Uterus (tissue), 4 donors: ENCODE results near the gene MIEN1. TPM values are rescaled to one million over a fixed set of nuclear protein-coding genes. Genes with fewer than 3 reads are reported as not detected.

Source experiments
- DNase-seq, 2 donors: peaks; one replicate each; pipeline ENCODE4 v3.0.0-alpha.2; 2019 to 2020
- H3K27ac ChIP-seq, 2 donors: fragments of 200-600 bp; sonication (generic); 1 replicate in 1 of 2; 2 replicates in 1 of 2; pipeline ENCODE4 v1.5.1; 2016 to 2018
- H3K27me3 ChIP-seq, 2 donors: fragments of 200-600 bp; sonication (generic); one replicate each; pipeline ENCODE4 v1.5.1; 2018 to 2019; ENCODE audit warnings: control low read depth in 1 of 2
- H3K36me3 ChIP-seq, 2 donors: fragments of 200-600 bp; sonication (generic); one replicate each; pipeline ENCODE4 v1.5.1; 2019; ENCODE audit warnings: control low read depth in 1 of 2
- H3K4me1 ChIP-seq, 2 donors: fragments of 200-600 bp; sonication (generic); one replicate each; pipeline ENCODE4 v1.5.1; 2018 to 2019; ENCODE audit warnings: control low read depth in 1 of 2
- H3K4me3 ChIP-seq, 2 donors: fragments of 200-600 bp; sonication (generic); 1 replicate in 1 of 2; 2 replicates in 1 of 2; pipeline ENCODE4 v1.5.1; 2018 to 2019; ENCODE audit warnings: mild to moderate bottlenecking in 1 of 2
- H3K9me3 ChIP-seq, 2 donors: fragments of 200-600 bp; sonication (generic); one replicate each; pipeline ENCODE4 v1.5.1; 2019; ENCODE audit warnings: control low read depth in 1 of 2
- CTCF ChIP-seq, 4 experiments: fragments of 200-600 bp in 2 of 4; fragments of 450-650 bp in 2 of 4; sonication (generic) in 2 of 4; IDR thresholded peaks; one replicate each; pipeline ENCODE4 v1.5.1; 2016 to 2019; ENCODE audit warnings: antibody characterized with exemption in 4 of 4, mild to moderate bottlenecking in 2 of 4, moderate library complexity in 1 of 4
- POLR2A ChIP-seq, 2 donors: fragments of 450-650 bp; IDR thresholded peaks; one replicate each; pipeline ENCODE4 v1.6.1; 2016; ENCODE audit warnings: antibody characterized with exemption in 2 of 2, mild to moderate bottlenecking in 1 of 2, moderate library complexity in 1 of 2
- intact Hi-C: fragments of 100-400 bp; cut with DNase I; formaldehyde crosslinking; loops from one replicate; pipeline ENCODE4 v1.15.1; 2023; ENCODE audit warnings: low total_unique reads
- total RNA-seq, 4 donors: library from RNA; depleted of rRNA in 3 of 4; stranded (reverse); fragments of >200 nt in 3 of 4; gene quantifications; one replicate each; pipeline versions ENCODE4 v1.1.0 to v1.2.4, GENCODE V29; 2014 to 2023
- donor health status: DM: yes; HTN: yes; CAD: no.

Gene MIEN1
- total RNA-seq, 4 donors from 2014 or later: 4.9 to 125 (median 58.5) TPM

GRCh38 chr17:39724731-39725130 is 5.6 kb downstream of the MIEN1 start:
- TF ChIP-seq CTCF (IDR thresholded peaks at IDR 0.05): no peak
- TF ChIP-seq POLR2A (IDR thresholded peaks at IDR 0.05): no peak
- Histone ChIP-seq H3K9me3 (no peaks in the 10 kb centered on the region), H3K27me3 (no peaks in the 10 kb centered on the region), H3K27ac (no peak overlapping the region), H3K36me3 (no peaks in the 10 kb centered on the region), H3K4me3 (no peak overlapping the region), H3K4me1 (no peaks in the 10 kb centered on the region)
- DNase-seq: no peak
- intact Hi-C loops: no loop called here

- Histone ChIP-seq H3K36me3 (no peaks in the 10 kb centered on the region), H3K4me1 (no peaks in the 10 kb centered on the region), H3K27ac (no peak overlapping the region), H3K4me3 (no peak overlapping the region), H3K9me3 (no peaks in the 10 kb centered on the region), H3K27me3 (no peaks in the 10 kb centered on the region)
- intact Hi-C loops: no loop called here
- no peak for TF ChIP-seq CTCF (IDR thresholded peaks at IDR 0.05)
- TF ChIP-seq POLR2A (IDR thresholded peaks at IDR 0.05): no peak
- no peak for DNase-seq
Observed at GRCh38 chr17:39722965-39723848, 7.1 kb downstream of the MIEN1 start.

- TF ChIP-seq POLR2A (IDR thresholded peaks at IDR 0.05): no peak
- no peak for TF ChIP-seq CTCF (IDR thresholded peaks at IDR 0.05)
- Histone ChIP-seq H3K27me3 (no peaks in the 10 kb centered on the region), H3K36me3 (no peaks in the 10 kb centered on the region), H3K4me1 (no peaks in the 10 kb centered on the region), H3K27ac (no peak overlapping the region), H3K9me3 (no peaks in the 10 kb centered on the region), H3K4me3 (no peak overlapping the region)
- DNase-seq: no peak
- intact Hi-C loops: no loop called here
Observed at GRCh38 chr17:39722104-39722503, 8.2 kb downstream of the MIEN1 start.

GRCh38 chr17:39719563-39720355 is 10.6 kb downstream of the MIEN1 start:
- H3K4me3 ChIP-seq: no peak overlapping the region
- TF ChIP-seq CTCF (IDR thresholded peaks at IDR 0.05) (no peak), POLR2A (IDR thresholded peaks at IDR 0.05) (no peak)
- DNase-seq: no peak
- no peaks in the 10 kb centered on the region for H3K9me3 ChIP-seq
- H3K36me3 ChIP-seq: no peaks in the 10 kb centered on the region
- no peaks in the 10 kb centered on the region for H3K27me3 ChIP-seq
- no peak overlapping the region for H3K27ac ChIP-seq
- intact Hi-C loops: no loop called here
- H3K4me1 ChIP-seq: no peaks in the 10 kb centered on the region

GRCh38 chr17:39717660-39718059 is 12.7 kb downstream of the MIEN1 start:
- no peak overlapping the region for H3K4me3 ChIP-seq
- no peaks in the 10 kb centered on the region for H3K9me3 ChIP-seq
- no peaks in the 10 kb centered on the region for H3K4me1 ChIP-seq
- DNase-seq: no peak
- H3K36me3 ChIP-seq: no peaks in the 10 kb centered on the region
- no peaks in the 10 kb centered on the region for H3K27me3 ChIP-seq
- intact Hi-C loops: no loop called here
- TF ChIP-seq POLR2A (IDR thresholded peaks at IDR 0.05) (no peak), CTCF (IDR thresholded peaks at IDR 0.05) (no peak)
- no peak overlapping the region for H3K27ac ChIP-seq
